HG03175 (cell line): Measurements from ENCODE around the gene CDH23.
"Not testable (repeated sequence)": the region's sequence is repeated elsewhere in the genome, so short reads cannot be mapped to it uniquely, and the experiment has no call there.

Source experiments
- ATAC-seq: cut with Tn5 transposase; IDR thresholded peaks from one replicate; pipeline ENCODE4 v1.9.1; 2021; ENCODE audit warnings: mild to moderate bottlenecking, moderate library complexity; ENCODE audit not compliant: unreplicated experiment

Gene CDH23

DNA sequence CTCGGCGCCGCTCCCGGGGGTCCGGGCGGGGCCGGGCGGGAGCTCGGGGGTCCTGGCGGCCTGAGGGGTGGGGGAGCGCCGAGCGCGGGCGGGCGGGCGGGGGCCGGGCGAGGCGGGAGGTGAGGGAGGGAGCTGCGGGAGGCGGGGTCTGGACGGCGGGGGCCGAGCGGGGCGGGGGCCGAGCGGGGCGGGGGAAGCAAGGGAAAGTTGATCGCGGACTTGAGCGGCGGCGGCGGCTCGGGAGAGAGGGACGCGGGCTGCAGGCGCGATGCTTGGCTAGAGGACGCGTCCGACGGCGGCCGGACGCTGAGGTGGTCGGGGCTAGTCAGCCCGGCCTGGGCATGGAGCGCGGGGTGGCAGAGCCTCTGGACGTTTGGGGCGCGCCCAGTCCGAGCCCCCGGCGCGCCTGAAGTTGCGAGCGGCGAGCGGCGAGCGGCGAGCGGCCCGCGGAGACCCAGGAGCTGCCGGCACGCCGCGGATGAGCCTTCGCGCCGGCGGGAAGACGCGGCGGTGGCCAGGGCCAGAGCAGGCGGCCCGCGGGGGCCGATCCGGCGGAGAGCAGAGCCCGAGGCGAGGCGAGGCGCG, at the start of gene CDH23:
CDH23 (plus strand) TSS at position 210 of the 585 bp plus-strand sequence. CDS start 42,912 bp downstream, outside the sequence.
- ATAC-seq: no peak

GRCh38 chr10:71347587-71348395, 48.9 kb upstream of the CDH23 start:
- no peak for ATAC-seq

DNA sequence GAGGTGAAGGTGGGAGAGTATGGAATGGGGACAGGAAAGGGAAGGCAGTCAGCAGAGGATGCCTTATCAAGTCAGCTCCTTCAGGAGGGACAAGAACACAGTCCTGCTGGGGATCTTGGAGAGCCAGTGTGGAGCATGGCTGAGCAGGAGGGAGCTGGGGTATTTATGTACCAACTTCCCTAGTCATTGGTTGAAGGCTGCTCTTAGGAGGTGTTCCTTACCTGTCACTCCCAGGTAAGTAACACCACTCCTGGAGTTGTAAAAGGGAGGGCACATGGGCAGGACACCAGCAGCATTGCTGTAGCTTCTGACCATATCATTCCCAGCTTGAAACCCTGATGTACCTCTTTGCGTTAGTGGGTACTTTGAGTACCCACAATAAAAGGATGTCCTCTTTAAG, 47.9 kb upstream of the CDH23 start:
- no peak for ATAC-seq

DNA sequence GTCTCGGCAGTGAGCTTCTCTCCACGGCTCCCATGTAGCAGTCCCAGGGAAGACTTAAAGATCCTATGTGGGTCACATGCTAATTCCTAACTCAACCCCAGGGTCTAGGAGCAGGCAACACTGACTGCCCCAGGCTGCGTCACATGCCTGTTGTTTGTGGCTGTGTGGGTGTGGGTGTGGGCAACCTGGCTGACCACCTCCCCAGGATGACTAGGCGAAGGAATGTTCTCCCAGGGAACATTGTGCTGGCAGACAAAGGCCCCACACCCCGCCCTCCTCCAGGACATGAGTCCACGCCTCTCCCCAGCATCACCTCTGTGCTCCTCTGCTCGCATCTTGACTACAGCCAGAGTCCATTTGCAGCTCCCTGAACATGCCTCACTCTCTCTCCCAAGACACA, 47.3 kb upstream of the CDH23 start:
- ATAC-seq: no peak

- no peak for ATAC-seq
These were observed 45.6 kb upstream of the CDH23 start for GRCh38 chr10:71351087-71351486.

- ATAC-seq: no peak
These were observed 44.9 kb upstream of the CDH23 start for GRCh38 chr10:71351628-71352319.

GRCh38 chr10:71353639-71354038, 43.1 kb upstream of the CDH23 start:
- no peak for ATAC-seq

GRCh38 chr10:71354776-71355175, 41.9 kb upstream of the CDH23 start:
- ATAC-seq: no peak

DNA sequence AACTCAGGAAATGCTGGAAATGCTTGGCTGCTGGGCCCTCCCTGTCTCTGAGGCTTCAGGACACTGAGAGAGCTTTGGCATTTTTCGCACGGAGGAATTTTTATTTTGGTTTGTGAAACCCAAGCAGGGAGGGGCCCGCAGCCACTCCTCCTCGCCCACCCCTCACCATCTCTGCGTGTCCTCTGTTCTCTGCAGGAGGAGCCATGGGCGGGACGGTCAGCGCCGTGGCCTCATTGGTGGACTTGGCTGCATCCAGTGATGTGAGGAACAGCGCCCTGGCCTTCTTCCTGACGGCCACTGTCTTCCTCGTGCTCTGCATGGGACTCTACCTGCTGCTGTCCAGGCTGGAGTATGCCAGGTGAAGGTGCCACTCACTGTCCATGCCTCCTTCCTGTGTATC, 40.8 kb upstream of the CDH23 start:
- ATAC-seq: no peak

GRCh38 chr10:71357792-71358265, 38.9 kb upstream of the CDH23 start:
- no peak for ATAC-seq

- no peak for ATAC-seq
These were observed 38.4 kb upstream of the CDH23 start for GRCh38 chr10:71358277-71358676.

DNA sequence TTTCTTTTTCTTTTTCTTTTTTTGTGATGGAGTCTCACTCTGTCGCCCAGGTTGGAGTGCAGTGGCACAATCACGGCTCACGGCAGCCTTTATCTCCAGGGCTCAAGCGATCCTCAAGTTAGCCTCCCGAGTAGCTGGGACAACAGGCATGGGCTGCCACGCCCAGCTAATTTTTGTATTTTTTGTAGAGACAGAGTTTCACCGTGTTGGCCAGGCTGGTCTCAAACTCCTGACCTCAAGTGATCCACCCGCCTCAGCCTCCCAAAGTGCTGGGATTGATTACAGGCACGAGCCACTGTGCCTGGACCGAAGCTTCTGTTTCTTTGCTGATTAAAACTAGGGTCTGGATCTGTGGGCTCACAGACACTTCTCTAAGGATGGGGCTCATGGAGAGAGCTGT, 37.8 kb upstream of the CDH23 start:
- ATAC-seq: not testable (repeated sequence)

DNA sequence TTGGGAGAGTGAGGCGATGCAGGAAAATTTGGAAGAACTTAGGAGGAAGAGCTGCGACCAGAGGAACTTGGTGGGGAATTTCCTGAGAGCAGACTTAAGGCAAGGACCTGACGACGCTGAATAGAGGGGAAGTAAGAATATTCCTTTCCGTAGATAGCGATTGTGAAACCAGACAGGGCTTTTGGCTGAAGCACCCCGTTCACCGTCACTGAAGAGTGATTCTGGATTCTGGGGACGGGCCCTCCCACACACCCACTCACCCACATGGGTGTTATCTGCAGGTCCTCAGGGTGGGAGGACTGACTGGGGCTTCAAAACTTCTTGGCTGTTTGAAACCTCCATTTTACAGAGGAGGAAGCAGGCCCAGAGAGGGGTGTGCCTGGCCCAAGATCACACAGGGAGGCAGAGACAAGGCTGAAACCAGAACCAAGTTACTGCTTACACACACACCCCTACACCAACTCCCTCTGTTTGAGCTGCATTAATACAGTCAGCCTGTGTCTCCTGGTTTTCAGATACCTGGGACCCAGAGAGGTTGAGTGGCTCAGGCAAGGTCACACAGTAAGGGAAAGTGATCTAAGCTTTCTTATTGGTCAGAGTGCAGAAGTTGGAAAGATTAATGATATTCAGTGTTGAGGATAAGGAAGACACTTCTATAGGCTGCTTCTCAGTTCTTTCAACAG, 37.2 kb upstream of the CDH23 start:
- ATAC-seq: no peak

GRCh38 chr10:71360735-71361134, 36.0 kb upstream of the CDH23 start:
- no peak for ATAC-seq

GRCh38 chr10:71361581-71361980, 35.1 kb upstream of the CDH23 start:
- ATAC-seq: no peak

DNA sequence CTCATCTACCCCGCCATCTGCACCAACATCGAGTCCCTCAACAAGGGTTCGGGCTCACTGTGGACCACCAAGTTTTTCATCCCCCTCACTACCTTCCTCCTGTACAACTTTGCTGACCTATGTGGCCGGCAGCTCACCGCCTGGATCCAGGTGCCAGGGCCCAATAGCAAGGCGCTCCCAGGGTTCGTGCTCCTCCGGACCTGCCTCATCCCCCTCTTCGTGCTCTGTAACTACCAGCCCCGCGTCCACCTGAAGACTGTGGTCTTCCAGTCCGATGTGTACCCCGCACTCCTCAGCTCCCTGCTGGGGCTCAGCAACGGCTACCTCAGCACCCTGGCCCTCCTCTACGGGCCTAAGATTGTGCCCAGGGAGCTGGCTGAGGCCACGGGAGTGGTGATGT, 34.6 kb upstream of the CDH23 start:
- no peak for ATAC-seq

DNA sequence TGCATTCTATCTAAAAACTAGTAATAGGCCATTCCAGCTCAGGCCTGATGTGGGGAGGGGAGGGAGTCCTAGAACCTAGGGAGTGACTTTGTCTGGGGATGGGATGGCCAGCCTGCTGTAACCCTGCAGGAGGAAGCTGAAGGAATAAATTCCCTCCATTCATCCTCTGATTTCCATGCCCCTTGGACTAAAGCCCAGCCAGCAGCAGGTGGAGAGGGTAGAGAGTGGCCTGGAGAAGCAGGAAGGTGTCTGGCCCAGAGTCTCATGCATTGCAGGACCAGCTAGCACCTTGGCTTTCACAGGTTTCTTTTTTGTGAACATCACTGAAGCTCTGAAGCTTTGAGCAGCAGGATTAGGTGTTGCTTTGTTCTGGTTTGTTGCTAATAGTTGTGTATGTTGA, 32.8 kb upstream of the CDH23 start:
- ATAC-seq: no peak

DNA sequence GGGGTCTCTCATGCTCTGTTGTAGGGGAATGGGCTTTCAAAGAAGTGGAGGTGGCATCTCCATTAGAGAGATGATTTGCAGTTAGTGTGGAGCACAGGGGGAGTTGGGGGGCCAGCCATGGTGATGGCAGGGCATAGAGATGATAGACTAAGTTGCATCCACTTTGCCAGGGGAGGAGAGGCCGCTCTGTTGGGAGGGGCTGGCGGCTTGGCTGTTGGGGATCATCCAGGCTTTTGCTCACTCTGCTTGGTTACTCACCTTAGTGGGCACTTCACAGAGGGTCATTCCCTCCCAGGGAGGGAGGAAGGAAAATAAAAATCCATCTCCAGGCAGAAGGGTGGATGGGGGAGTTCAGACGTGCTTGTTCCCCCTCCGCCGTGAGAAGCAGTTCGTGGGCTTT, 31.4 kb upstream of the CDH23 start:
- ATAC-seq: no peak

- ATAC-seq: no peak
These were observed 30.0 kb upstream of the CDH23 start for GRCh38 chr10:71366690-71367089.

DNA sequence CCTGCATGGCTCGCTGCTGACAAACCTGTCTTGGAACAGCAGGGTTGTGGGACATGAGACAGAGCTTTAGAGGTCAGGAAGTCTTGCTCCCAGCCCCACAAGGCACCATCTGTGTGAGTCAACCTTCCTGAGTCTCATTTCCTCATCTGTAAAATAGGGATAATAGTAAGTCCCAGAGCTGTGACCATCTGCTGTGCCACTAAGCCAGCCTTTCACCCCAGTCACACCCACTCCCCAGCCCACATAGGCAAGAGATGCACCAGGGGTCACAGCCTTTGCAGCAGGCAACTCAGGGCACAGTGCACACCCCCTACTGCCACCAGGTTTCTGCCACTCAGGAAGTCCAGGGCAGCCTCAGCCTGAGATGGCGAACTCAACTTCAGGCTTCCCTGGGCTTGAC, 29.4 kb upstream of the CDH23 start:
- ATAC-seq: no peak

DNA sequence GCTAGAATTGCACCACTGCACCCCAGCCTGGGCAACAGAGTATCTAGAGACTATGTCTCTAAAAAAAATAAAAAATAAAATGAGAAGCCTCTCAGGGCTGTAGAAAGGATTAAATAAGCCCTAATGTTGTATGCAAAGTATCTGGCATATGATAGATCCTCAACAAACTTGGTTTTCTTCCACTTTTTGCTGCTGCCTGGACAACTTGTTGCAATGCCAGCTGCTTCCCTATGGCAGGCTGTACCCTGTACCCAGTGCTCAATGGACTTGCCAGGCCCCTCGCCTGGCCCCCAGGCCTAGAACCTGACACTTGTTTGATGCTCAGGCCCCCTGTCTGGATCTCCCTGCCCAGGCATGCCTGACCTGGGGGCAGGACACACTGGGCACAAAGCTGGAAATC, 28.5 kb upstream of the CDH23 start:
- no peak for ATAC-seq
